Lower leg skin (tissue), 3 donors: ENCODE results near the gene KLHDC10.

Source experiments
- POLR2A ChIP-seq, 2 donors: fragments of 450-650 bp; IDR thresholded peaks; one replicate each; pipeline ENCODE4 v1.6.1; 2016 to 2017; ENCODE audit warnings: antibody characterized with exemption in 2 of 2, mild to moderate bottlenecking in 1 of 2, moderate library complexity in 1 of 2
- TF ChIP-seq, protein P1 (sequence below), 3 donors: fragments of 450-650 bp; IDR thresholded peaks; one replicate each; pipeline ENCODE4 v1.5.1; 2016; ENCODE audit warnings: antibody characterized with exemption in 3 of 3, mild to moderate bottlenecking in 3 of 3, moderate library complexity in 2 of 3

DNA sequence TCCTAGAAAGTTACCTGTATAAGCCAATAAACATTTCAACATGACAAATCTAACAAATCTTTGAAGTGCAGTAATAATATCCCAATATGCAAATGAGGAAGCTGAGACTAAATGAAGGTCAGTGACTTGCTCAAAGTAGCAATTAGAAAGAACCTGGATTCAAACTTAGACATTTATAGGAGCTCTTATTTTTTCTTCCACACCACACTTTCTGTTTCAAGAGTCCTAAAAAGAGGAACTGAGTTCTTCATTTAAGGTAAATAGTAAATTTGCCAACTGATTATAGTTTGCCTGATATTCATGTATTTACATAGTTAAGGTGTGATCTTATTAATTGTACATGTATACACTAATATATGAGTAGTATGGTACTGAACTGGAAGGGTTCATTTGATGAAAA, 44.0 kb downstream of the KLHDC10 start:
- TF ChIP-seq, protein P1, sequence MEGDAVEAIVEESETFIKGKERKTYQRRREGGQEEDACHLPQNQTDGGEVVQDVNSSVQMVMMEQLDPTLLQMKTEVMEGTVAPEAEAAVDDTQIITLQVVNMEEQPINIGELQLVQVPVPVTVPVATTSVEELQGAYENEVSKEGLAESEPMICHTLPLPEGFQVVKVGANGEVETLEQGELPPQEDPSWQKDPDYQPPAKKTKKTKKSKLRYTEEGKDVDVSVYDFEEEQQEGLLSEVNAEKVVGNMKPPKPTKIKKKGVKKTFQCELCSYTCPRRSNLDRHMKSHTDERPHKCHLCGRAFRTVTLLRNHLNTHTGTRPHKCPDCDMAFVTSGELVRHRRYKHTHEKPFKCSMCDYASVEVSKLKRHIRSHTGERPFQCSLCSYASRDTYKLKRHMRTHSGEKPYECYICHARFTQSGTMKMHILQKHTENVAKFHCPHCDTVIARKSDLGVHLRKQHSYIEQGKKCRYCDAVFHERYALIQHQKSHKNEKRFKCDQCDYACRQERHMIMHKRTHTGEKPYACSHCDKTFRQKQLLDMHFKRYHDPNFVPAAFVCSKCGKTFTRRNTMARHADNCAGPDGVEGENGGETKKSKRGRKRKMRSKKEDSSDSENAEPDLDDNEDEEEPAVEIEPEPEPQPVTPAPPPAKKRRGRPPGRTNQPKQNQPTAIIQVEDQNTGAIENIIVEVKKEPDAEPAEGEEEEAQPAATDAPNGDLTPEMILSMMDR (IDR thresholded peaks at IDR 0.05): no peak
- no peak for TF ChIP-seq POLR2A (IDR thresholded peaks at IDR 0.05)
